Subcutaneous adipose tissue (tissue), 4 donors: Measurements from ENCODE around the gene FAM72A. TPM values are rescaled to one million over a fixed set of nuclear protein-coding genes. Genes with fewer than 3 reads are reported as not detected.

Experiments
- CTCF ChIP-seq: fragments of 450-650 bp; IDR thresholded peaks from one replicate; pipeline ENCODE4 v1.5.1; 2016; ENCODE audit warnings: low read depth, mild to moderate bottlenecking, control low read depth, antibody characterized with exemption, moderate library complexity
- total RNA-seq, 4 donors: library from RNA; depleted of rRNA; stranded (reverse); fragments of >200 nt; gene quantifications; one replicate each; pipeline ENCODE4 v1.1.0, GENCODE V29; 2016

Gene FAM72A
- total RNA-seq, 4 donors from 2014 or later, result 2.3 to 7.5 (median 3.8) TPM

- TF ChIP-seq CTCF, result no peak
These were observed 66.4 kb downstream of the FAM72A start for GRCh38 chr1:206136241-206136640.

Other genes starting within 250 kb of the FAM72A start
- 10 to 100 TPM in 2 of 4 donors, 1 to 10 TPM in 2; 1.7 to 24.5 (median 7.5) TPM for gene RAB7B, start 199.4 kb downstream of the FAM72A start, total RNA-seq
- gene CTSE, start 178.9 kb downstream of the FAM72A start, total RNA-seq, result not detected
- 1 to 10 TPM in 3 of 4 donors, not detected in 1; 5.1 to 9.9 (median 5.7) TPM for gene RHEX, start 149.7 kb downstream of the FAM72A start, total RNA-seq
- not detected for gene AVPR1B, start 85.5 kb downstream of the FAM72A start, total RNA-seq
- gene SRGAP2, start 702 bp upstream of the FAM72A start, total RNA-seq, result 10 to 100 TPM; 61.1 to 78.6 (median 73.0) TPM